H9 (cell line): ENCODE data around the gene POLD3. TPM values are rescaled to one million over a fixed set of nuclear protein-coding genes. Genes with fewer than 3 reads are reported as not detected.

ENCODE experiments used
- DNase-seq: peaks from one replicate; pipeline ENCODE4 v3.0.0-alpha.2; 2017
- H2AFZ ChIP-seq: one replicate; pipeline ENCODE4 v1.6.1; 2013; ENCODE audit warnings: mild to moderate bottlenecking, low read length, control low read depth, moderate library complexity
- H2AK5ac ChIP-seq: 2 replicates; pipeline ENCODE4 v1.6.1; 2013; ENCODE audit warnings: low read length, control low read depth, mixed read lengths; ENCODE audit not compliant: insufficient read length
- H2BK120ac ChIP-seq: one replicate; pipeline ENCODE4 v1.6.1; 2013; ENCODE audit warnings: low read depth, mild to moderate bottlenecking, low read length, control low read depth, inconsistent platforms; ENCODE audit not compliant: poor library complexity, severe bottlenecking
- H2BK12ac ChIP-seq: 2 replicates; pipeline ENCODE4 v1.6.1; 2013; ENCODE audit warnings: low read length, control low read depth, mixed read lengths, low read depth; ENCODE audit not compliant: insufficient read length
- H2BK15ac ChIP-seq: 2 replicates; pipeline ENCODE4 v1.6.1; 2013; ENCODE audit warnings: low read depth, low read length, control low read depth
- H2BK20ac ChIP-seq: one replicate; pipeline ENCODE4 v1.6.1; 2013; ENCODE audit warnings: low read depth, mild to moderate bottlenecking, low read length, control low read depth, inconsistent platforms; ENCODE audit not compliant: poor library complexity, severe bottlenecking
- H2BK5ac ChIP-seq: 2 replicates; pipeline ENCODE4 v1.6.1; 2013; ENCODE audit warnings: low read length, control low read depth, mixed read lengths; ENCODE audit not compliant: insufficient read length
- H3K14ac ChIP-seq: 2 replicates; pipeline ENCODE4 v1.6.1; 2013; ENCODE audit warnings: low read length, control low read depth; ENCODE audit not compliant: insufficient read depth
- H3K18ac ChIP-seq: 2 replicates; pipeline ENCODE4 v1.6.1; 2013; ENCODE audit warnings: low read depth, mild to moderate bottlenecking, mixed read lengths, low read length, control low read depth; ENCODE audit not compliant: insufficient read length
- H3K23ac ChIP-seq: 2 replicates; pipeline ENCODE4 v1.6.1; 2013; ENCODE audit warnings: low read length, control low read depth, mixed read lengths, low read depth; ENCODE audit not compliant: insufficient read length
- H3K23me2 ChIP-seq: 2 replicates; pipeline ENCODE4 v1.6.1; 2013; ENCODE audit warnings: low read depth, mild to moderate bottlenecking, mixed read lengths, low read length, control low read depth; ENCODE audit not compliant: insufficient read length, poor library complexity, severe bottlenecking
- H3K27ac ChIP-seq: 2 replicates; pipeline ENCODE4 v1.5.1; 2013; ENCODE audit warnings: low read length, control low read depth, mixed read lengths, low read depth; ENCODE audit not compliant: insufficient read length
- H3K27me3 ChIP-seq: 2 replicates; pipeline ENCODE4 v1.6.1; 2013; ENCODE audit warnings: low read length, control low read depth, inconsistent platforms; ENCODE audit not compliant: insufficient read depth
- H3K4ac ChIP-seq: 2 replicates; pipeline ENCODE4 v1.6.1; 2013; ENCODE audit warnings: low read depth, mild to moderate bottlenecking, control low read depth, inconsistent platforms, low read length, moderate library complexity
- H3K4me1 ChIP-seq: 2 replicates; pipeline ENCODE4 v1.6.1; 2013; ENCODE audit warnings: low read length, control low read depth, inconsistent platforms; ENCODE audit not compliant: insufficient read depth
- H3K4me2 ChIP-seq: 2 replicates; pipeline ENCODE4 v1.6.1; 2013; ENCODE audit warnings: low read length, control low read depth, mixed read lengths; ENCODE audit not compliant: insufficient read length, insufficient read depth
- H3K56ac ChIP-seq: 2 replicates; pipeline ENCODE4 v1.6.1; 2013; ENCODE audit warnings: low read depth, mild to moderate bottlenecking, mixed read lengths, low read length, control low read depth; ENCODE audit not compliant: insufficient read length
- H3K79me1 ChIP-seq: 2 replicates; pipeline ENCODE4 v1.6.1; 2013; ENCODE audit warnings: low read depth, mild to moderate bottlenecking, moderate library complexity, low read length, control low read depth, inconsistent platforms; ENCODE audit not compliant: insufficient read depth, poor library complexity, severe bottlenecking
- H3K79me2 ChIP-seq: 2 replicates; pipeline ENCODE4 v1.6.1; 2013; ENCODE audit warnings: low read length, control low read depth, inconsistent platforms; ENCODE audit not compliant: insufficient read depth
- H3K9ac ChIP-seq: 2 replicates; pipeline ENCODE4 v1.6.1; 2013; ENCODE audit warnings: low read length, control low read depth, mixed read lengths; ENCODE audit not compliant: insufficient read length; ENCODE audit errors: extremely low read depth
- H3K9me3 ChIP-seq: one replicate; pipeline ENCODE4 v1.6.1; 2013; ENCODE audit warnings: low read depth, low read length, inconsistent platforms; ENCODE audit not compliant: control insufficient read depth
- H3T11ph ChIP-seq: one replicate; pipeline ENCODE4 v1.6.1; 2013; ENCODE audit warnings: mild to moderate bottlenecking, low read length, control low read depth, inconsistent platforms
- H4K20me1 ChIP-seq: one replicate; pipeline ENCODE4 v1.6.1; 2013; ENCODE audit not compliant: control insufficient read depth, insufficient read length, insufficient read depth
- H4K5ac ChIP-seq: 2 replicates; pipeline ENCODE4 v1.6.1; 2013; ENCODE audit warnings: low read depth, mild to moderate bottlenecking, mixed read lengths, low read length, control low read depth; ENCODE audit not compliant: insufficient read length
- H4K8ac ChIP-seq: replicated peaks from 2 replicates; pipeline ENCODE4 v1.6.1; 2013; ENCODE audit warnings: low read length, control low read depth, mixed read lengths, low read depth; ENCODE audit not compliant: insufficient read length
- H4K91ac ChIP-seq: 2 replicates; pipeline ENCODE4 v1.6.1; 2013; ENCODE audit warnings: low read depth, mild to moderate bottlenecking, moderate library complexity, mixed read lengths, low read length, control low read depth; ENCODE audit not compliant: insufficient read length
- H3K27ac Mint-ChIP-seq, 3 experiments: 2 replicates in 2 of 3; 3 replicates in 1 of 3; pipeline ENCODE4 v1.8.0; 2020 to 2021; ENCODE audit warnings: mixed read lengths in 3 of 3, mild to moderate bottlenecking in 1 of 3, moderate library complexity in 1 of 3
- H3K27me3 Mint-ChIP-seq: 2 replicates; pipeline ENCODE4 v1.8.0; 2021; ENCODE audit warnings: low read depth, mild to moderate bottlenecking, moderate library complexity, mixed read lengths
- H3K36me3 Mint-ChIP-seq, 3 experiments: 2 replicates in 2 of 3; 3 replicates in 1 of 3; pipeline ENCODE4 v1.8.0; 2020 to 2021; ENCODE audit warnings: low read depth in 3 of 3, mixed read lengths in 3 of 3; ENCODE audit not compliant: insufficient read depth in 1 of 3
- H3K4me1 Mint-ChIP-seq, 2 experiments: 2 replicates each; pipeline ENCODE4 v1.8.0; 2020; ENCODE audit warnings: mixed read lengths in 2 of 2
- H3K4me3 Mint-ChIP-seq, 2 experiments: 2 replicates in 1 of 2; 3 replicates in 1 of 2; pipeline ENCODE4 v1.8.0; 2020 to 2021; ENCODE audit warnings: mild to moderate bottlenecking in 2 of 2, mixed read lengths in 2 of 2, moderate library complexity in 1 of 2
- H3K9me3 Mint-ChIP-seq, 2 experiments: 2 replicates in 1 of 2; 3 replicates in 1 of 2; pipeline ENCODE4 v1.8.0; 2020; ENCODE audit warnings: mild to moderate bottlenecking in 2 of 2, mixed read lengths in 2 of 2, moderate library complexity in 1 of 2
- WGBS: extraction: QIAGEN DNeasy Blood & Tissue Kit; methylation state at CpG from one replicate; pipeline ENCODE4 v1.1.7; 2013; ENCODE audit warnings: missing lambda C conversion rate, low lambda C conversion rate, mixed read lengths; ENCODE audit not compliant: insufficient read length; ENCODE audit errors: extremely low coverage; 5-methylcytosine and 5-hydroxymethylcytosine counted together
- total RNA-seq: library from RNA; stranded (reverse); gene quantifications from 2 replicates; pipeline ENCODE4 v1.2.1, GENCODE V29; 2021
- TF ChIP-seq, protein P1 (sequence below): fragments of 200-600 bp; sonication (generic); conservative IDR thresholded peaks from 3 replicates; pipeline ENCODE4 v1.8.0; 2021; ENCODE audit warnings: antibody characterized with exemption, mild to moderate bottlenecking

POLD3 gene
- total RNA-seq, 1 experiment from 2014 or later = 34.1 TPM

DNA sequence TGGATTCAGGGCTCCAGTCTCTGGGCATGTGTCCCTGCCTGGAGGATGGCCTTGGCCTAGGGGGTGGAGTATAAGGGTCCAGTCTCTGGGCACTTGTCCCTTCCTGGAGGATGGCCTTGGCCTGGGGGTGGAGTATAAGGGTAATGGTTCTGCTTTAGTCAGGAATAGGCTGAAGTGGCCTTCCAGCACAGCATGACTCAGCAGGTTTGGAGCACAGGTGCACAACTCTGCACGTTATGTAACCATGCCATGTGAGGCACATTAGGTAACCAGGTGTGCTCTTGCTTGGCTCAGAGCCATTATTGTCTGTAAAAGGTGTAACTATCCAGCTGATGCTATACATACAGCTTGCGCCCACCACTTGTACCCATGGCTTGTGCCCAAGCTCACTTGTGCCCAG, 48.4 kb upstream of the POLD3 start:
- Histone ChIP-seq H3K18ac (no peak overlapping the region), H2BK5ac (no peak overlapping the region), H3K23me2 (no peaks in the 10 kb centered on the region), H3K9me3 (peaks cover 26% of the 10 kb centered on the region), H4K5ac (no peak overlapping the region), H2BK120ac (no peak overlapping the region), H3K56ac (no peak overlapping the region), H3K4ac (no peak overlapping the region), H3T11ph (no peak overlapping the region), H3K27ac (no peak overlapping the region), H4K20me1 (no peaks in the 10 kb centered on the region), H3K79me2 (no peaks in the 10 kb centered on the region), H3K4me2 (no peak overlapping the region), H3K9ac (no peak overlapping the region), H3K27me3 (no peaks in the 10 kb centered on the region), H2BK20ac (no peak overlapping the region), H2AK5ac (no peak overlapping the region), H2BK15ac (no peak overlapping the region), H3K23ac (no peak overlapping the region), H4K8ac (no peak overlapping the region), H2BK12ac (no peak overlapping the region), H3K79me1 (no peaks in the 10 kb centered on the region), H4K91ac (no peak overlapping the region), H3K4me1 (no peaks in the 10 kb centered on the region), H2AFZ (no peak overlapping the region), H3K14ac (no peak overlapping the region)
- WGBS = no CpG with 5 or more reads among the region's 2 CpGs
- no peaks in the 10 kb centered on the region for H3K4me1 Mint-ChIP-seq
- H3K4me3 Mint-ChIP-seq = no peak overlapping the region
- peaks cover 38 to 39% of the 10 kb centered on the region in 2 experiments for H3K9me3 Mint-ChIP-seq
- peaks cover 12 to 21% (median 13%) of the 10 kb centered on the region in 3 experiments for H3K36me3 Mint-ChIP-seq
- no peak for DNase-seq
- no peak overlapping the region for H3K27ac Mint-ChIP-seq
- TF ChIP-seq, protein P1, sequence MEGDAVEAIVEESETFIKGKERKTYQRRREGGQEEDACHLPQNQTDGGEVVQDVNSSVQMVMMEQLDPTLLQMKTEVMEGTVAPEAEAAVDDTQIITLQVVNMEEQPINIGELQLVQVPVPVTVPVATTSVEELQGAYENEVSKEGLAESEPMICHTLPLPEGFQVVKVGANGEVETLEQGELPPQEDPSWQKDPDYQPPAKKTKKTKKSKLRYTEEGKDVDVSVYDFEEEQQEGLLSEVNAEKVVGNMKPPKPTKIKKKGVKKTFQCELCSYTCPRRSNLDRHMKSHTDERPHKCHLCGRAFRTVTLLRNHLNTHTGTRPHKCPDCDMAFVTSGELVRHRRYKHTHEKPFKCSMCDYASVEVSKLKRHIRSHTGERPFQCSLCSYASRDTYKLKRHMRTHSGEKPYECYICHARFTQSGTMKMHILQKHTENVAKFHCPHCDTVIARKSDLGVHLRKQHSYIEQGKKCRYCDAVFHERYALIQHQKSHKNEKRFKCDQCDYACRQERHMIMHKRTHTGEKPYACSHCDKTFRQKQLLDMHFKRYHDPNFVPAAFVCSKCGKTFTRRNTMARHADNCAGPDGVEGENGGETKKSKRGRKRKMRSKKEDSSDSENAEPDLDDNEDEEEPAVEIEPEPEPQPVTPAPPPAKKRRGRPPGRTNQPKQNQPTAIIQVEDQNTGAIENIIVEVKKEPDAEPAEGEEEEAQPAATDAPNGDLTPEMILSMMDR = no peak
- peaks cover 1% of the 10 kb centered on the region; the same call in 1 of the 2 replicates for H3K27me3 Mint-ChIP-seq
